HEK293T (cell line): ENCODE results near the gene ADAM11.

Experiments used
- CTCF ChIA-PET: fragments of 350-600 bp; formaldehyde crosslinking; extraction: SDS; loops from one replicate; lab custom pipeline; 2021; ENCODE audit warnings: antibody characterized with exemption, inconsistent platforms; lab: Yijun Ruan, JAX
- POLR2A ChIA-PET: fragments of 350-600 bp; formaldehyde crosslinking; extraction: SDS; loops from one replicate; lab custom pipeline; 2020; ENCODE audit warnings: antibody characterized with exemption, inconsistent platforms; lab: Yijun Ruan, JAX
- DNase-seq: peaks from one replicate; pipeline ENCODE4 v3.0.0; 2012; ENCODE audit warnings: mixed read lengths; ENCODE audit errors: extremely low spot score
- ARNT ChIP-seq: fragments of 450-650 bp; IDR thresholded peaks from 2 replicates; pipeline ENCODE4 v1.6.1; 2017; ENCODE audit warnings: mild to moderate bottlenecking
- BHLHE40 ChIP-seq: fragments of 450-650 bp; IDR thresholded peaks from 2 replicates; pipeline ENCODE4 v1.6.1; 2016; ENCODE audit warnings: mild to moderate bottlenecking, moderate library complexity, borderline replicate concordance
- CTBP1 ChIP-seq: fragments of 450-650 bp; IDR thresholded peaks from 2 replicates; pipeline ENCODE4 v1.6.1; 2016; ENCODE audit warnings: borderline replicate concordance
- ELF4 ChIP-seq: fragments of 450-650 bp; IDR thresholded peaks from 2 replicates; pipeline ENCODE4 v1.6.1; 2017; ENCODE audit warnings: antibody characterized with exemption
- FOXA1 ChIP-seq: fragments of 450-650 bp; IDR thresholded peaks from 2 replicates; pipeline ENCODE4 v1.6.1; 2016; ENCODE audit warnings: mild to moderate bottlenecking
- FOXK2 ChIP-seq: fragments of 450-650 bp; IDR thresholded peaks from 2 replicates; pipeline ENCODE4 v1.6.1; 2016; ENCODE audit warnings: mild to moderate bottlenecking
- FOXM1 ChIP-seq: fragments of 450-650 bp; IDR thresholded peaks from 2 replicates; pipeline ENCODE4 v1.6.1; 2017; ENCODE audit warnings: mild to moderate bottlenecking, borderline replicate concordance
- HDGF ChIP-seq: fragments of 450-650 bp; IDR thresholded peaks from 2 replicates; pipeline ENCODE4 v1.6.1; 2017; ENCODE audit warnings: antibody characterized with exemption, borderline replicate concordance
- L3MBTL2 ChIP-seq: fragments of 450-650 bp; conservative IDR thresholded peaks from 2 replicates; pipeline ENCODE4 v1.6.1; 2016; ENCODE audit warnings: mild to moderate bottlenecking
- LEF1 ChIP-seq: fragments of 450-650 bp; IDR thresholded peaks from 2 replicates; pipeline ENCODE4 v1.6.1; 2017; ENCODE audit warnings: mild to moderate bottlenecking, borderline replicate concordance
- NFRKB ChIP-seq: fragments of 450-650 bp; IDR thresholded peaks from 2 replicates; pipeline ENCODE4 v1.6.1; 2016; ENCODE audit warnings: mild to moderate bottlenecking, moderate library complexity
- PKNOX1 ChIP-seq: fragments of 450-650 bp; IDR thresholded peaks from 2 replicates; pipeline ENCODE4 v1.6.1; 2016
- SP1 ChIP-seq: fragments of 450-650 bp; IDR thresholded peaks from 2 replicates; pipeline ENCODE4 v1.6.1; 2017
- SUZ12 ChIP-seq: fragments of 450-650 bp; IDR thresholded peaks from 2 replicates; pipeline ENCODE4 v1.6.1; 2016; ENCODE audit warnings: mild to moderate bottlenecking
- TARDBP ChIP-seq: fragments of 450-650 bp; IDR thresholded peaks from 2 replicates; pipeline ENCODE4 v1.6.1; 2016
- ZNF384 ChIP-seq: fragments of 450-650 bp; IDR thresholded peaks from 2 replicates; pipeline ENCODE4 v1.6.1; 2016

The ADAM11 gene

GRCh38 chr17:44795421-44795820 lies 36.6 kb downstream of the ADAM11 start:
- CTCF ChIA-PET = no interaction called here
- no peak for DNase-seq
- TF ChIP-seq FOXK2 (no peak), PKNOX1 (no peak), L3MBTL2 (no peak), SP1 (no peak), FOXA1 (no peak), CTBP1 (no peak)
- POLR2A ChIA-PET = no interaction called here

GRCh38 chr17:44795928-44796327 lies 37.1 kb downstream of the ADAM11 start:
- POLR2A ChIA-PET = no interaction called here
- CTCF ChIA-PET = no interaction called here

GRCh38 chr17:44796731-44797130 lies 37.9 kb downstream of the ADAM11 start:
- ChIA-PET CTCF (no interaction called here), POLR2A (no interaction called here)
- no peak for TF ChIP-seq HDGF
- TF ChIP-seq L3MBTL2 = no peak
- no peak for TF ChIP-seq LEF1
- TF ChIP-seq FOXK2 = no peak
- no peak for TF ChIP-seq PKNOX1
- TF ChIP-seq SP1 = no peak
- TF ChIP-seq SUZ12 = no peak
- TF ChIP-seq CTBP1 = no peak
- TF ChIP-seq BHLHE40 = no peak
- no peak for TF ChIP-seq NFRKB
- no peak for TF ChIP-seq TARDBP
- DNase-seq = no peak

More at GRCh38 chr17:44795928-44796327, 37.1 kb downstream of the ADAM11 start:
- DNase-seq = no peak
- TF ChIP-seq BHLHE40 = no peak
- TF ChIP-seq FOXM1 = no peak
- no peak for TF ChIP-seq TARDBP
- TF ChIP-seq SUZ12 = no peak

- no peak for DNase-seq
- POLR2A ChIA-PET = interaction anchor here (1.0 kb wide), 1 partner anchor 19 kb away, joined by 3 read pairs; no protein-coding TSS in a partner anchor
- CTCF ChIA-PET = interaction anchor here (1.2 kb wide), 1 partner anchor 338 kb away, joined by 3 read pairs; the partner anchor contains the start of gene ACBD4
- TF ChIP-seq CTBP1 (no peak), HDGF (no peak), SP1 (no peak), L3MBTL2 (no peak), PKNOX1 (no peak), NFRKB (no peak)
These were observed 39.0 kb downstream of the ADAM11 start for GRCh38 chr17:44797802-44798201.

GRCh38 chr17:44798356-44798755 lies 39.6 kb downstream of the ADAM11 start:
- CTCF ChIA-PET = interaction anchor here (1.2 kb wide), 1 partner anchor 337 kb away, joined by 3 read pairs; the partner anchor contains the start of gene ACBD4
- no peak for DNase-seq
- no peak for TF ChIP-seq FOXM1
- TF ChIP-seq LEF1 = no peak
- TF ChIP-seq TARDBP = no peak
- no peak for TF ChIP-seq HDGF
- no peak for TF ChIP-seq FOXA1
- no peak for TF ChIP-seq SP1
- TF ChIP-seq ZNF384 = no peak
- no peak for TF ChIP-seq ARNT
- TF ChIP-seq NFRKB = no peak
- no peak for TF ChIP-seq PKNOX1
- TF ChIP-seq SUZ12 = no peak
- no peak for TF ChIP-seq L3MBTL2
- TF ChIP-seq ELF4 = no peak
- no peak for TF ChIP-seq FOXK2
- TF ChIP-seq CTBP1 = no peak
- TF ChIP-seq BHLHE40 = no peak
- POLR2A ChIA-PET = interaction anchor here (1.0 kb wide), 1 partner anchor 19 kb away, joined by 3 read pairs; no protein-coding TSS in a partner anchor

- POLR2A ChIA-PET = interaction anchor here (1.0 kb wide), 1 partner anchor 25 kb away, joined by 3 read pairs; no protein-coding TSS in a partner anchor
- TF ChIP-seq SUZ12 = no peak
- no peak for TF ChIP-seq BHLHE40
- TF ChIP-seq HDGF = no peak
- TF ChIP-seq CTBP1 = no peak
- no peak for TF ChIP-seq ELF4
- TF ChIP-seq LEF1 = no peak
- TF ChIP-seq L3MBTL2 = no peak
- TF ChIP-seq ARNT = no peak
- no peak for TF ChIP-seq FOXA1
- no peak for TF ChIP-seq TARDBP
- TF ChIP-seq NFRKB = no peak
- no peak for TF ChIP-seq FOXM1
- no peak for TF ChIP-seq FOXK2
- TF ChIP-seq SP1 = no peak
- no peak for TF ChIP-seq PKNOX1
- CTCF ChIA-PET = no interaction called here
- DNase-seq = no peak
These were observed 43.1 kb downstream of the ADAM11 start for GRCh38 chr17:44801880-44802279.
